ENCODE data around the gene CAMKV.
A peak's percentile ranks its signal among the peaks of the same experiment; 100 is the strongest.
"Not testable (repeated sequence)": the region's sequence is repeated elsewhere in the genome, so short reads cannot be mapped to it uniquely, and the experiment has no call there.

Gene CAMKV, protein sequence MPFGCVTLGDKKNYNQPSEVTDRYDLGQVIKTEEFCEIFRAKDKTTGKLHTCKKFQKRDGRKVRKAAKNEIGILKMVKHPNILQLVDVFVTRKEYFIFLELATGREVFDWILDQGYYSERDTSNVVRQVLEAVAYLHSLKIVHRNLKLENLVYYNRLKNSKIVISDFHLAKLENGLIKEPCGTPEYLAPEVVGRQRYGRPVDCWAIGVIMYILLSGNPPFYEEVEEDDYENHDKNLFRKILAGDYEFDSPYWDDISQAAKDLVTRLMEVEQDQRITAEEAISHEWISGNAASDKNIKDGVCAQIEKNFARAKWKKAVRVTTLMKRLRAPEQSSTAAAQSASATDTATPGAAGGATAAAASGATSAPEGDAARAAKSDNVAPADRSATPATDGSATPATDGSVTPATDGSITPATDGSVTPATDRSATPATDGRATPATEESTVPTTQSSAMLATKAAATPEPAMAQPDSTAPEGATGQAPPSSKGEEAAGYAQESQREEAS

DNA sequence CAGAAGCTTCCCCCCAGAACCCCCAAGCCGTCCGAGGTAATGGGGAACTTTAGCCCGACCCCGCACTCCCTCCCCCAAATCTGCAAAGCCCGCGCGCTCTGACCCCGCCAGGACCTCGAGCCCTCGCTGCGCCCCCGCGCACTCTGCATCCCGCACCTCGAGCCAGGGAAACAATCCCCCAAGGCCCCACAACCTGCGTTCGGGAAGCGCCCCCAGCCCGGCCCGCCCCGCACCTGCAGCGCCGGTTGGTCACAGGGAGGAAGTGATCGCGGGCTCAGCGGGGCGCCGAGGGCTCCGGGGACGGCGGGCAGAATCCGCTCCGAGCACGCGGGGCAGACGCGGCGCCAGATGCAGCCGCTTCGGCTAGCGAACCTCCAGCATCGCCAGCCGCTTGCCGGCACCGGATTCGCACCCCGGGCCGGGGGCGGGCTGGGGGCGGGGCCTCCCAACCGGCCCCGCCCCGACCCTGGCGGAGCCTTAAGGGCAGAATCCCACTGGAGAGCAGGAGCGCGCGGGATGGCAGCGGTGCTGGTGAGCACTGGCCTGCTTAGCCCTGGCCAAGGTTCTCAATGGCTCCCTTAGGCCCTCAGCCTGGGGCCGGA is at the start of gene CAMKV:
Gene CAMKV (minus strand): TSS at position 382 of the 602 bp plus-strand sequence. CDS start 7,518 bp downstream, outside the sequence.
- peak within 1 kb of the TSS; percentile 61 for H3K4me3 ChIP-seq (ENCODE audit: low read depth, low read length)

DNA sequence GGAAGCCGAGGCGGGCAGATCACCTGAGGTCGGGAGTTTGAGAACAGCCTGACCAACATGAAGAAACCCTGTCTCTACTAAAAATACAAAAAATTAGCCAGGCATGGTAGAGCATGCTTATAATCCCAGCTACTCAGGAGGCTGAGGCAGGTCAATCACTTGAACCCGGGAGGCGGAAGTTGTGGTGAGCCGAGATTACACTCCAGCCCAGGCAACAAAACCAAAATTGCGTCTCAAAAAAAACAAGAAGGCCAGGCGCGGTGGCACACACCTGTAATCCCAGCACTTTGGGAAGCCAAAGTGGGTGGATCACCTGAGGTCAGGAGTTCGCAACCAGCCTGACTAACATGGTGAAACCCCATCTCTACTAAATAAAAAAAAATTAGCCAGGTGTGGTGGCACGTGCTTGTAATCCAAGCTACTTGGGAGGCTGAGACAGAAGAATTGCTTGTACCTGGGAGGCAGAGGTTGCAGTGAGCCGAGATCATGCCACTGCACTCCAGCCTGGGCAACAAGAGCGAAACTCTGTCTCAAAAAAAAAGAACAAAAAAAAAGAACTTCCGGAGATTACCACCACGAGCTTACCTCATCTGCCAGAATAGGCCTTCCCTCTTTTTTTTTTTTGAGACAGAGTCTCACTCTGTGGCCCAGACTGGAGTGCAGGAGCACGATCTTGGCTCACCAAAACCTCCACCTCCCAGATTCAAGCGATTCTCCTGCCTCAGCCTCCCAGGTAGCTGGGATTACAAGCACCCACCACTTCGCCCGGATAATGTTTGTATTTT is 48.3 kb upstream of the CAMKV start:
- H3K4me3 ChIP-seq (ENCODE audit: low read depth, low read length): not testable (repeated sequence)

DNA sequence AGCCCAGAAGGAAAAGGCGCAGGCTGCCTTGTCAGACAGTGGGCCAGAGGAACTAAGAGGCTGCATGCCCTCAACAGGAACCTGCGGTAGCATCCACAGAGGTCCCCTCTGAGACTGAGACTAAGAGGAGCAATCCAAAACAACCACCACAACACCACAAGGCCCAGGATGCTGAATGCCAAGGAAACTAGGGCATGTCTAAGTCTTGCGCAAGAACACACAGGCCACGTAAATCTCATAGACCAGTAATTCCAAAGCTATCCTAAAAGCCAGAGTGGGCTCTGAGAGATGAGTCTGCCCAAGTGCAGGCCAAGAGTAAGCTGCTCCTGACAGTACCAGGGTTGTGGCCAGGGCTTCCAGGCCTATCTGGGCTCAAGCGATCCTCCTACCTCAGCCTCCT is 47.0 kb upstream of the CAMKV start:
- no peak overlapping the region for H3K4me3 ChIP-seq (ENCODE audit: low read depth, low read length)

DNA sequence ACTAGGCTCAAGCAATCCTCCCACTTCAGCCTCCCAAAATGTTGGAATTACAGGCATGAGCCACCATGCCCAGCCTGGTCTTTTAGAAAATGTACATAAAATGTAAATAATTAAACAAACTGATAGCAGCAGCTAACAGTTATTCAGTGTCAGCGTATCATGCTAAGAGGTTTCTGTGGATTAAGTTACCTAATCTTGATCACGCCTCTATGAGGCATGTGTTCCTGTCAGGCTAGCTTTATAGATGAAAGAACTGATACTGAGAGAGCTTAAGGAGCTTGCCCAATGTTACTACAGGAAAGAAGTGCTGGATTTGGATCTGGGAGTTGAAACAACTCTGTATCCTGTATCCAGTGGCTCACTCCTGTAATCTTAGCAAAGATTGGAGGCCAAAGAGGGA is 45.2 kb upstream of the CAMKV start:
- no peak overlapping the region for H3K4me3 ChIP-seq (ENCODE audit: low read depth, low read length)

DNA sequence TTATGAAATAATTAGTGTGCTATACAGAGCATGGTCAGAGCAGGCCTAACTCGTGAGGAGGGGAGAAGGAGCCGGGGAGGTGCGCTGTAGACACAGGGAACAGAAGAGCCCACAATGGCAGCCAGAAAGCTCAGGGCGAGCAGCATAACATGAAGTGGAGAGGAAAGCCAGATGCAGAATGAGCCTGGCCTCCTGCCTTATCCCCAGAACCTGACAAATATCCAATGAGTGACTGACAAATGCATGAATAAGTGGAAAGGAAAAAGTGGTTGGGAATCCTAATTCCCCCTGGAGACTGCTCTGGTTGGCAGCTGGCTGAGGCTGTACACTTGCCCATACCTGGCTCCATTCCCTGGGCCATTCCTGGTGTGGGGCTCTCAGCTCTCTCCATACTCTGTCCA is 43.2 kb upstream of the CAMKV start:
- no peak overlapping the region for H3K4me3 ChIP-seq (ENCODE audit: low read depth, low read length)

DNA sequence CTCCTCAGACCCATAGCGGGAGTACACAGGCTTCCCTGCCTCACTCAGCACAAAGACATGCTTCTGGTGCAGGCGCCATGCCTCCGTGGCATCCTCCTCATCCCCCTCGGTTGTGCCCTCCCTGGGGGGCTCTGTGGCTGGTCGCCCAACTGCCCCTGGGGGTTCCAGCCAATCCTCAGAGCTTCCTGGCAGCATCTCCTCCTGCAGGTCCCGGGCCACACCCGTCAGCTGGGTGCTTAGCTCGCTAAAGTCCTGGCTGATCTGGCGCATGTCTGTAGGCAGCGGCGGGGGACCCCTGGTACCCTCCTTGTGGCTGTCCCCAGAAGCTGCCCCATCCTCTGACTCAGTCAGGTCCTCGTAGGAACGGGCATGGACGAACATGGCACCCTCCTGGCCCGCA is 41.9 kb upstream of the CAMKV start:
- no peak overlapping the region for H3K4me3 ChIP-seq (ENCODE audit: low read depth, low read length)

DNA sequence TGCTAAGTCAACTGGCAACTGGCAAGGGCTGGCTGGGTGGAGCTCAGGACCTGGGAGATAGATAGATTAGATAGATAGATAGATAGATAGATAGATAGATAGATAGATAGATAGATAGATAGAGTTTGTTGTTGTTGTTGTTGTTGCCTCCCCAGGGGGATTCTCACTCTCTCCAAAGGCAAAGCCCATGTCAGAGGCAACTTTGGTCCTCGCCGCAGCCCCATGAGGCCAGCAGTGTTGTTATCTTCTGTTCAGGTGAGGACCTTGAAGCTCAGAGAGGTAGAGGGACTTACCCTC is 41.4 kb upstream of the CAMKV start:
- H3K4me3 ChIP-seq (ENCODE audit: low read depth, low read length): no peak overlapping the region

DNA sequence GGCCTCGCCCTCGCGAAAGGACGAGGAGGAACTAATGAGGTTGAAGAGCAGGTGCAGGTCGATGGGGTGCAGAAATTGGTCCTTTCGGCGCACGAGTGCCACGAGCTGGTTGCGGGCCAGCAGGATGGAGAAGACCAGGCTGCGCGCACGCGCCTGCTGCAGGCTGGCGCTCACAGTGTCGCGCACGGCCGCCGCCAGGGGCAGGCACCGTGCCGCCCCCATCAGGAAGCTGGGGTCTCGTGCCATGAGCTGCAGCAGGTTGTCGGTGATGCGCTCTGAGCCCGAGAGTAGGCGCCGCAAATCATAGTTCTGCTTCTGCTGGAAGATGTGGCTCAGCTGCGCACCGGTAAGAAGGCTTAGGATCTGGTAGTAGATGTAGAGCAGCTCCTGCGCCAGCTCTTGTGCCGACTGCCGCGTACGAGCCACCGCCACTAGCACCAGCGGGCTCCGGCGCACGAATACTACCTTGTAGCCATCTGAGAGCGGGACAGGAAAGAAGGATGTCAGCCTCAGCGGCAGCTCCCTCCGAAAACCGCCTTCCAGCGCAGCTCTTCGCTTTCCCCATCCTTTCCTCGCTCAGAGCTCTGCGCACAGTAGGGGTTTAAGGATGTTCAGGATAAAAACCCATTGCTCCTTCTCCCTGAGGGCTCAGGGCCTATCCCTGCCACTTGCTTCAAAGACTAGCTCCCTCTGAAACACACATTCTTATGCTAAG is 40.9 kb upstream of the CAMKV start:
- H3K4me3 ChIP-seq (ENCODE audit: low read depth, low read length): peak overlapping the region; percentile 18

DNA sequence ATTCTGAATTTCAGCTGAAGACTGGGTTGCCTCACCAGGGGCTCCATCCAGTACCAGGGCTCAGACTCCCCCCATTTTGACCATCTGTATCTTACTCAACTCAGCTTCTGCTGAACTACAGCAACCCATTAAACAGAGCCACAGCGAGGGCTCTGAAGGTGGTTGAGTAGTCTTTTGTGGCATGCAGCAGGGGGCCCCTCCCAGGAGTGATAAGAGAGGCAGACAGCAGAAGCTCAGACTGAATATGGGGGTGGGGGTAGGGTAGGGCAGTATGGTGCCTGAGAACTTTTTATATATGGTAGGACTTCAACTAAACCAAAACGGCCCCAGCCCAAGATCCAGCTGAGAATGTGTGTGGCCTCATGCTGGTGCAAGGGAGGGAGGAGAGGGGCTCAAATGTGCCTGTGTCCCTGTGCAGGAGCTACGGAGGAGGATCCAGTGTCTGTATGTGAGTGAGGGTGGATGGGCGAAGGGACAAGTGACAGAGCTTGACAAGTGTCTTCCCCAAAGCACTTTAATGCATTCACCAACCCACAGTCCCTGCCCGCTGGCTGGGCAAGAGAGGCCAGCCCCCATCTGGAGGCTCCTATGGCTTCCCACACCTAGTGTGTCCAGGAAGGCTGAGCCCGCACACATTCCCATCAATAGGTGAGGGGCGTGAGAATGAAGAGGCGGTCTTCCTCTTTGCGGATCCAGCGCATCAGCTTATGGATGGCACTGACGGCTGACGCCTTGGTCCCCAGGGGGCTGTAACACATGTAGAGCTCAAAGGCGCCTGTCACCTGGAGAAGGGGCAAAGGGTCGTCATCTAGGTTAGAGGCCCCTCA is 38.9 kb upstream of the CAMKV start:
- H3K4me3 ChIP-seq (ENCODE audit: low read depth, low read length): no peak overlapping the region

DNA sequence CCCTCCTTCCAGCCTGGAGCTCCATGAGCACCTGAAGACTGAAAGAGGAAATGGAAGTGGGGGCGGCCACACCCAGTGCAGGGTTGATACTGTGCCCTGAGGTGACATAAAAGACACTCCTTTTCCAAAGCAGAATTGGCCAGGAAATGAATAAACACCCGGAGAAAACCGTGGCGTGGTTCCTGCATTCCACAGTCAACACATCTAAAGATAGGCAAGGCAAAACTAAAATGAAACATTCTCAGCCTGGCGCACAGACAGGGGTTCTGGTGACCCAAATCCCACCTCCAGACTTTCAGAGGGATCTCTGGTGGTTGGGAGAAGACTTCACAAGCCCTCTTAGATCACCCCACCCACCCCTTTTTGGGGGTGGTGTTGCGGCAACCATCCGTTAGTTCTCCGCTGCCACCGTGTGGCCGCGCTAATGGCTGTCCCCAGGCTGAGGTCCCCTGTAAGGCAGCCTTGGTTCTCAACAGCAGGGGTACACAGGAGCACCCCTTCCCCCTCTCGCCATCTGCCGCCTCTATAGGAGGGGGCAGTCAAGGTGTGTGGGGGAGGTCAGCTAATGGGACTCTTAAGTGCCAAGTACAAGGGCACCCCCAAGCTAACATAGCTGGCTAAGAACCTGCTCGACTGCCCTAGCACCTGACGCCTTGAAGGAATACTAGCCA is 36.5 kb upstream of the CAMKV start:
- no peak overlapping the region for H3K4me3 ChIP-seq (ENCODE audit: low read depth, low read length)

DNA sequence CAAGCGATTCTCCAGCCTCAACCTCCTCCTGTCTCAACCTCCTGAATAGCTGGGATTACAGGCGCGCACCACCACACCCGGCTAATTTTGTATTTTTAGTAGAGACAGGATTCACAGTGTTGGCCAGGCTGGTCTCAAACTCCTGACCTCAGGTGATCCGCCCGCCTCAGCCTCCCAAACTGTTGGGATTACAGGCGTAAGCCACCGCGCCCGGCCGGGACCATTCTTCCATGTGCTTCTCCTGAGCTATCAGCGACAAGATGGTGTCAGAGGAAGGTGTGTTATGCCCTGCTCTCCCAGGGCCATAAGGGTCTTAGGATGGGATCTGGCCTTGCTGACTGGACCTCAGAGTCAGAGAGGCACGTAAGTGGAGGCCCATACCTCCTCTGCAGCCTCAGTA is 34.7 kb upstream of the CAMKV start:
- not testable (repeated sequence) for H3K4me3 ChIP-seq (ENCODE audit: low read depth, low read length)

DNA sequence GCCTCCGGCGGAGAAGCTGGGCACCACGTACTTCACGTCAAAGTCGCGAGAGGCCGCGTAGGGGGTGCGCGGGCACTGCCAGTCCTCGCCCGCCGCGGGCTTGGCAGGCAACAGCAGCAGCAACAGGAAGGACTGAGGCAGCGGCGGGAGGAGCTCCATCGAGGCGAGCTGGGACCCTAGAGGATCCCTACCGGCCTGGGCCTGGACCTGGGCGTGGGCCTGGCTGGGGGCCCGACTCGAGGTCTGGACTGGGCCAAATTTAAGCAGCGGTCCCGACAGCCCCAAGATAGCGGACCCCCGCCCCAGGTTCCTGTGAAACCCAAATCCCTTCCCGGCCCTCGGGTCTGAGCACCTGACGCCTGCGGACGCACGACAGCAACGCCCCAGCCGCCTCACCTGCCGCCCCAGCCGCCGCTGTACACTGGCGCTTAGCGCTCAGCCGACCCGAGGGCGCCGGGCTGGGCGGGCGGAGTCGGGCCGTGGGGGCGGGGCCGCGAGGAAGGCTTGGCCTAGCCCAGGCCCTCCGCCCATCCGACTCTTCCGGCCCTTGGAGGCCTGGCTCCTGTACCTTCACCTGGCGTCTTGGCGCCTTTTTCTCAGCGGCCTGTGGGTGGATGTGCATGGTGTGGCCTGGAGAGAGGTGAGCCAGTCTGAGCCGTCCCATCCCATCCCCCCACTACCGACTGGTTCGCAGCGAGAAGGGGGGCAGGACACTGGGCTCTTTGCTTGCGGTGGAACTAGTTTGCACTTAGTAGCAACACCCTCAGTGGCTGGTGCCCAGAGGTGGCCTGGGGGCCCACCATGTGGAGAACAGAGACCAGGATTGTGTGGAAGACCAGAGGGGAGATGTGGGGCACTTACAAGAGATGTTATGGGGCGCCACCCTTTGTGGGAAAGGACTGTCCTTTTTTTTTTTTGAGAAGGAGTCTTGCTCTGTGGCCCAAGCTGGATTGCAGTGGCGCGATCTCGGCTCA is 34.0 kb upstream of the CAMKV start, which contains the start of gene MST1R:
Gene MST1R (minus strand): TSS at position 423 of the 974 bp plus-strand sequence. CDS start 264 bp downstream, at position 159.
- H3K4me3 ChIP-seq (ENCODE audit: low read depth, low read length): no peak within 1 kb of the TSS

DNA sequence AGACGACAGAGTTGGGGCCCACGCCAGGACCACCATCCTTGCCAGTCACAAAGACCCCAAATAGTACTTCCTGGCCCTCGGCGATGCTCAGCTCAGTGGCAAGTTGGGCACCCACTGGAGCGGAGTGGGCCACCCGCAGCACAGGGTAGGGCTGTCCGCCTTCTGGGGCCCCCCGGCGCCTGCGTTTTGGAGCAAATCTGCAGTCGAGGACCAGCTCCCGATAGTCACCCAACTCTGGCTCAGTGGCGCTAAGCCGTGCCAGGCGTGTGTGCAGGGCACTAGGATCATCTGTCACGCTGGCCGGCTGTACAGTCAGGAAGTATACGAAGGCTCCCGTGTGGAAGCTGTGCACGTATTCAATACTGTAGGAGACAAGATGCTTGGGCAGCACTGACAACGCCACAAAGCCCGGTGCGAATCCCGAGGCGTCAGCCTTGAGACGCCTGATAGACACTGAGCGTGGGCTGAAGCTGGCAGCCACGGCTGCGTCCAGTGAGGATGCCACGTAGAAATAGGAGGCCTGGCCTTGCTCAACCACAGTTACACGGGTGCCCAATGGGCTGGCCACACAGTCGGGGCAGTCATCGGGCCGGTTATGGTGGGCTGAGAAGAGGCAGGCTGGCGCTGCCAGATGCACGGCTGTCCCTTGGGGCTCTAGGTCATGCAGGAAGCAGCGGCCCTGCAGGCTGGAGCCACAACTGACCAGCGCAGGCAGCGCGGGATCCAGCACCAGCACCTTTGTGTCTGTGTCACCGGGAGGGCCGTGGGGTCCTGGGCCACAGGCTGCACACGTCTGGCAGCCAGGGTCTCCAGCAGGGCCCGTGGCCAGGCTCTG is 33.0 kb upstream of the CAMKV start:
- no peak overlapping the region for H3K4me3 ChIP-seq (ENCODE audit: low read depth, low read length)

DNA sequence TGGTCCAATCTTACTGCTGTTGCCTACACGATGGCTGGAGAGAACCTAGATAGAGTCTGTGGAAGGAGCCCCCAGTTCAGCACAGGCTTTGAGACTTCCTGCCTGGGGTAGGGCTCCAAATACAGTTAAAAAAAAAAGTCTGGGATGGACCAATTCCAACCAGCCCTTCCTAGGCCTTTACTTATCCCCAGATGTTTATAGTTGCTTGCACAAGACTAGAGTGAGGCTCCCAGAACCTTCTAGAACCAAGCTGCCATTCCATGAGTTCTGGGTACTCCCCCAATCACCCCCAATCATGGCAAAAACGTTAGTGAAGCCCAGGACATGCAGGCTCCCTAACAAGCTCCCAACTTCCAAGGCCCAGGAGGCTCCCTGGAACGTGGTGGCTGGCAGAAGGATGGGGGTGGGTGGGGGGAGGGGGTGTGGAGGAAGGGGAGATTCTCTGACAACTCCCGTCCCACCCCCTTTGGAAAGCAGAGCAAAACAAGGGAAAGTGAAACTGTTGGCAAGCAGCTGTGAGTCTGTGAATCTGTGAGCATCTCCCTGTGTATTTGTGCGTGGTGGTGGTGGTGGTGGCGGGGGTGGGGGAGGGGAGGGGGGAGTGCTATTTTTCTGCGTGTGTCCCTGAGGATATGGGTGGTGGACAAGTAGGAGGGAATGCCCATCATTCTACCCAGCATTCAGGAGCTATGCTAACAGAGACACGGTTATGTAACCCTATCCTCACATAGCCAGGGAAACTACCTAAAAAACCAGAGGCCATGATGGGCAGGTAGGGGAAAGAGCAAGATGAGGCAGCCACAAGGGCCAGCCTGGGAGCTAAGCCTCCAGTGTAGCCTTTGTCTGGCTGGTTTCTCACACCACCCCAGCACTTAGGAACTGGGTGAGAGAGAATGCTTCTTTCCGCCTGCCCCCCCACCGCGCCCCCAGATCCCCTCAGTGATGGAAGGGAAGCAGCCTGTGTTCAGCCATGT is 31.9 kb upstream of the CAMKV start:
- H3K4me3 ChIP-seq (ENCODE audit: low read depth, low read length): no peak overlapping the region

DNA sequence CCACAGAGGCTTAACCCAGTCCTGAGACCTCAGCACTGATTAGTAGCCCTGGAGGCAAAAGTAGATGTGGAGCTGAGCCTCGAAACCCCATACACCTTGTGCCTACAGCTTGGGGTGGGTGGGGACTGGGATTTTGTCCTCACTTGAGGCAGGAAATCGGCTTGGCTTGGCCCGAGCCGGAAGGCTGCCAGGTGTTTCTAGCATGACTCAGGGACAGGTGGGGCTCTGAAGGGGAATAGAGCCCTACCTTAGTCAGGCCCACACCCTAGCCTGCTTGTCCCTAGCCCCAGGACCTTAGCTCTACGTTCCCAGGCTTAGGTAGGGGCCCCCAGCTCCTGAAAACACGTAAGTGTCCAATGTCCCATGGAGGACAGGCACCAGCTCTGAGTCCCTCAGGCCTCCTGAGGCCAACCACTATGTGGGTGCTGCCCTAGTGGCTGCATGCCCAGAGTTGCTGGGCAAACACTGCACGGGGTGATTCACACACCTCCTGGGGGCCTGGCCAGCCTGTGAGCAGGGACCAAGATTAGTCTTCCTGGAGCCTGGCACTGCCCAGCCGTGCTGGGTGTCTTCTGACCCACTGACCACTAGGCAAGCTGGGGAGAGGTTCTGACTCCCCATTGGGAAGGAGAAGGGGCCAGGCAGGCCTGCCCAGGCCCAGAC is 30.9 kb upstream of the CAMKV start:
- no peak overlapping the region for H3K4me3 ChIP-seq (ENCODE audit: low read depth, low read length)

DNA sequence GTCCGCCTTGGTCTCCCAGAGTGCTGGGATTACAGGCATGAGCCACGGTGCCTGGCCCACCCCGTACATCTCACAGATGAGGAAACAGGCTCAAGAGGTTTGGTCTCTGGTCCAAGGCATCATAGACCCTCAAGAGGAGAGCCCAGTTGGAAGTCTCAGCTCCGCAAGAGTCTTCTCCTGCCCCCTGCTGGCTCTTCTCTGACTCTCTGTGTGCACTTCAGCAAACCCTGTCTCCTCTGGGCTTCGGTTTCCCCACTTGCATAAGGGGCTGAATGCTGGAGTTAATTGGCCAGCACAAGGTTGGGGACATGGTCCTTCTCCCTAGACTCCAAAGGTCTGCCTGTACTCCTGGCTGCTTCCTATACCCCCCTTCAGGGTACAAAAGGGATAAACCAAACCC is 30.1 kb upstream of the CAMKV start:
- H3K4me3 ChIP-seq (ENCODE audit: low read depth, low read length): no peak overlapping the region
